K562 (cell line): Measurements from ENCODE around the gene CRYBA4.

Experiments
- CBX2 ChIP-seq: fragments of 200-600 bp; sonication (generic); IDR thresholded peaks from one replicate; pipeline ENCODE4 v1.6.1; 2012; ENCODE audit warnings: mild to moderate bottlenecking, low read length, inconsistent platforms; ENCODE audit not compliant: insufficient read depth, poor library complexity, severe bottlenecking
- E2F6 ChIP-seq, 2 experiments: IDR thresholded peaks; 2 replicates each; pipeline ENCODE4 v1.6.1; 2011; ENCODE audit warnings: borderline replicate concordance in 1 of 2, control low read depth in 1 of 2, low read depth in 1 of 2, low read length in 1 of 2, mild to moderate bottlenecking in 1 of 2, mixed read lengths in 1 of 2, moderate library complexity in 1 of 2; ENCODE audit not compliant: insufficient read depth in 1 of 2, insufficient read length in 1 of 2, poor library complexity in 1 of 2, severe bottlenecking in 1 of 2; ENCODE audit errors: extremely low read depth in 1 of 2
- IRF9 ChIP-seq: fragments of 450-650 bp; IDR thresholded peaks from 2 replicates; pipeline ENCODE4 v1.6.1; 2016; ENCODE audit warnings: missing biosample characterization, missing genetic modification characterization
- KLF6 ChIP-seq: fragments of 250-450 bp; sonication (Bioruptor Pico); IDR thresholded peaks from 2 replicates; pipeline ENCODE4 v1.4.0; 2020; ENCODE audit warnings: mild to moderate bottlenecking, moderate library complexity, borderline replicate concordance
- MAFK ChIP-seq: IDR thresholded peaks from 2 replicates; pipeline ENCODE4 v1.6.1; 2011; ENCODE audit warnings: low read length, improper control_type of control experiment
- PCBP1 ChIP-seq: fragments of 200-400 bp; formaldehyde crosslinking; IDR thresholded peaks from 2 replicates; pipeline ENCODE4 v1.6.1; 2018; ENCODE audit warnings: mild to moderate bottlenecking, low read depth, low read length; ENCODE audit not compliant: poor library complexity, severe bottlenecking
- SP1 ChIP-seq: sonication (generic); formaldehyde crosslinking; IDR thresholded peaks from 2 replicates; pipeline ENCODE4 v1.8.1; 2022; ENCODE audit warnings: mild to moderate bottlenecking, missing genetic modification reagents
- USF2 ChIP-seq: sonication (generic); formaldehyde crosslinking; IDR thresholded peaks from 2 replicates; pipeline ENCODE4 v1.5.0; 2020; ENCODE audit warnings: missing genetic modification reagents
- ZNF431 ChIP-seq: sonication (generic); formaldehyde crosslinking; IDR thresholded peaks from 2 replicates; pipeline ENCODE4 v1.8.0; 2022; ENCODE audit warnings: mild to moderate bottlenecking, missing genetic modification reagents
- ZNF592 ChIP-seq: fragments of 450-650 bp; IDR thresholded peaks from 2 replicates; pipeline ENCODE4 v1.6.1; 2017; ENCODE audit warnings: antibody characterized with exemption, mild to moderate bottlenecking

- TF ChIP-seq KLF6 (CRISPR knock-in tag) = no peak
- no peak for TF ChIP-seq ZNF592
- TF ChIP-seq SP1 = no peak
- TF ChIP-seq IRF9 (tag) = no peak
- no peak for TF ChIP-seq E2F6 (IDR thresholded peaks at IDR 0.05; ENCODE audit: borderline replicate concordance in 1 of 2, extremely low read depth in 1 of 2, insufficient read depth in 1 of 2, insufficient read length in 1 of 2, low read depth in 1 of 2, low read length in 1 of 2, poor library complexity in 1 of 2, severe bottlenecking in 1 of 2)
- no peak for TF ChIP-seq PCBP1
- no peak for TF ChIP-seq CBX2
- no peak for TF ChIP-seq MAFK
- no peak for TF ChIP-seq ZNF431 (CRISPR knock-in tag)
- TF ChIP-seq USF2 = no peak
Measured at GRCh38 chr22:26635117-26635516, 13.4 kb downstream of the CRYBA4 start.
